HG03558 (cell line): ENCODE results near the gene CLTC.
A peak's percentile ranks its signal among the peaks of the same experiment; 100 is the strongest.

Experiments used
- ATAC-seq: cut with Tn5 transposase; IDR thresholded peaks from one replicate; pipeline ENCODE4 v1.9.1; 2021; ENCODE audit warnings: moderate number of reproducible peaks; ENCODE audit not compliant: unreplicated experiment; ENCODE audit errors: extremely low read depth

The CLTC gene

GRCh38 chr17:59675231-59675630 is 55.5 kb downstream of the CLTC start:
- no peak for ATAC-seq

- no peak for ATAC-seq
Observed at GRCh38 chr17:59676716-59677115, 57.0 kb downstream of the CLTC start.

GRCh38 chr17:59678918-59679317 is 59.2 kb downstream of the CLTC start:
- no peak for ATAC-seq

GRCh38 chr17:59680314-59680713 is 60.6 kb downstream of the CLTC start:
- ATAC-seq: no peak

GRCh38 chr17:59683283-59683682 is 63.6 kb downstream of the CLTC start:
- ATAC-seq: no peak

- no peak for ATAC-seq
Observed at GRCh38 chr17:59684967-59685366, 65.3 kb downstream of the CLTC start.

- no peak for ATAC-seq
Observed at GRCh38 chr17:59688008-59688407, 68.3 kb downstream of the CLTC start.

- no peak for ATAC-seq
Observed at GRCh38 chr17:59688496-59688895, 68.8 kb downstream of the CLTC start.

GRCh38 chr17:59693582-59693981 is 73.9 kb downstream of the CLTC start:
- ATAC-seq: no peak

GRCh38 chr17:59694344-59694743 is 74.6 kb downstream of the CLTC start:
- ATAC-seq: no peak

- ATAC-seq: no peak
Observed at GRCh38 chr17:59695945-59696681, 76.4 kb downstream of the CLTC start.

- ATAC-seq: no peak
Observed at GRCh38 chr17:59696682-59697277, 77.1 kb downstream of the CLTC start.

- no peak for ATAC-seq
Observed at GRCh38 chr17:59698143-59698542, 78.4 kb downstream of the CLTC start.

GRCh38 chr17:59699218-59699617 is 79.5 kb downstream of the CLTC start:
- no peak for ATAC-seq

- ATAC-seq: no peak
Observed at GRCh38 chr17:59699786-59700185, 80.1 kb downstream of the CLTC start.

GRCh38 chr17:59702304-59702703 is 82.6 kb downstream of the CLTC start:
- no peak for ATAC-seq

GRCh38 chr17:59707149-59707970 is 87.7 kb downstream of the CLTC start, which contains the start of the genes PTRH2 and VMP1:
PTRH2 (minus strand) TSS chr17:59707430; CDS start chr17:59697978, 9,452 bp downstream.
VMP1 (plus strand) TSS chr17:59707654; CDS start chr17:59731447, 23,793 bp downstream.
- ATAC-seq: peak; percentile 86

- ATAC-seq: no peak
Observed at GRCh38 chr17:59707971-59708430, 88.3 kb downstream of the CLTC start.

GRCh38 chr17:59711936-59712335 is 92.2 kb downstream of the CLTC start:
- ATAC-seq: no peak

- no peak for ATAC-seq
Observed at GRCh38 chr17:59712862-59713261, 93.2 kb downstream of the CLTC start.

GRCh38 chr17:59714255-59714654 is 94.6 kb downstream of the CLTC start:
- ATAC-seq: no peak
